A549 treated with Mapracorat at 1 μM for 4 hours (cell line): ENCODE data around the gene TGFBR3L. TPM values are rescaled to one million over a fixed set of nuclear protein-coding genes. Genes with fewer than 3 reads are reported as not detected.

ENCODE experiments used
- total RNA-seq: library from RNA; stranded (reverse); fragments of 200-300 nt; extraction: Qiagen RNA extraction; gene quantifications from 5 replicates; pipeline ENCODE4 v1.2.3, GENCODE V29; 2022

Gene TGFBR3L
- total RNA-seq, result 0.42 to 2.8 TPM (median 1.8 TPM) in 5 replicates

DNA sequence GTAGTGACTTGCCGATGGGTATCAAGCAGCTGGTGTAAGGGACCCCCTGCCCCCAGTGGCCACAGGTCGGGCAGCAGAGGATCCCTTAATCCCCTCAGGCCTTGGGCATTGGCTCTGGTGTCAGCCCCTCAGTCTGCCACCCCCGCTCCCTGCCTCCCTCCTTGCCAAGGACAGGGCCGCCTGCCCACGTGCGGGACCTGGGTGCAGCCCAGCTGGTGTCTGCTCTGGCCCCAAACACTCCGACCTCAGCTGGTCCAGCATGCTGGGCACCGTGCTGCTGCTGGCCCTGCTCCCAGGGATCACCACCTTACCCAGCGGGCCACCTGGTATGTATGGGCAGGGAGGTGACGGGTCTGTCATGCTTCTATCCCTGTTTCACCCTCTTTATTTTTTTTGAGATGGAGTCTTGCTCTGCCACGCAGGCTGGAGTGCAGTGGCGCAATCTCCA, at the start of gene TGFBR3L:
TSS of gene TGFBR3L (plus strand) at position 233 of the 448 bp plus-strand sequence.

DNA sequence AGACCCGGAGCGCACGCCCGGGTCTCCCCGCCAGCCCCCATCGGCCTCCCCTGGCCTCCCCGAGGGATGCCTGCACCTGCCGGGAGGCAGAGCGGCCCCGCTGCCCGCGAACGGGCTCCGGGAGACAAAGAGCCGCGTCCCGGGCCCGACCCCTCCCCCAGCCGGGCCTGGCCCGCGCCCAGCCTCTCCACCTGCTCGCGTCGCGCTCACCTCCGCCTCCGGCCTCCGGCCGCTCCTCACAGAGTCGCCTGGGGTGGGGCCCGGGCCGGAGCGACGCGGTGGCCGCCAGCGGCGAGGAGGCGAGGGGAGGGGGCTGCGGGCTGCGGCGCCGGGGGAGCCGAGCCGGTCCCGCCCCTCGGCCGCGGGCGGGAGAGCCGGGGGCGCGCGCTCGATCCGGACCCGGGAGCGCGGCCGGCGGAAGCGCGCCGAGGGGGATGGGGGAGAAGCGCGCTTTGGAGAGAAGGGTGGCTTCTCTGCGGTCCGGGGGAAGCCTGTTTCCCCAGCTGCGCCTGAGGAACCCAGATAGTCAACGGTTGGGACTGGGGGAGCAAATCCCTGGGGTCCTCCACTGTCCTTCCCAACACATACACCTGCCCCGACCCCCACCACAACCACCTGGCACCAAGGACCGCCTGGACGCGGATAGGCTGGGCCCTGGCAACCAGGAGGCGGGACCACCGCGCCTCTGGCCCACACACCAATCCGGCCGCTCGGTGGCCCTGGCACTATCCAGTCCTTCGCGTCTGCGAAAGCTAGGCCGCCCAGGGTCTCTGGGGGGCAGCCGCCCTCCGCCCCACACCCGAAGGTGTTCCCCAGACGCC, 40.3 kb upstream of the TGFBR3L start, which contains the start of gene PRR36:
TSS of gene PRR36 (minus strand) at position 315 of the 821 bp plus-strand sequence. CDS start 701 bp downstream, outside the sequence.

DNA sequence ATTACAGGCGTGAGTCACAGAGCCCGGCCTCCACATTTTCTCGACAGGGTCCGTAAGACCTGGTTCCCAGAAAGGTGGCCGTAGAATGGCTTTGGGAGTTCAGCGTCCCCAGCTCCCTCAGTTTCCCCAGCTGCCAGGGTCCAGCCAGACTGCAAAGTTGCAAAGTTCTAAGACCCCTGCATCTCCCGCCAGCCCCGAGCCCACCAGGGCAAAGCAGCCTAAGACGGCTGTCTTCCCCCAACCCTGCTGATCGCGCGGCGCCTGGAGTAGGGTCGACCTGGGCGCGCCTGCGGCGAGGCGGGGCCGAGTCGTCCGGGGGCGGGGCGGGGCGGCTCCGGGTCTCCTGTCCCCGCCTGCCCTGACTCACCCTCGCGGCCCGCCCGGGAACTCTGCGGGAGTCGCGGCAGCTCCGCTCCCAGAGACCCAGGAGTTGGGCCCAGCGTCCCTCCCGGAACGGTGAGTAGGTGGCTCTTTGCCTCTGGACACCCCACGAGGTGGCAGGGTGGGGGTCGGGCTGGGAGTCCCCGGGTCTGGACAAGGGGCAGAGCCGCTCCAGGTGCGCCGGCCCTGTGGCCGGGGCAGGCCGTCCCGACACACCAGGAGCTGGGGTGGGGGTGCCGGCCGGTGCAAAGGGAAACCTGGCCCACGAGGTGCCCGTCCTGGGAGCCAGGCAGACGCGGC, 26.3 kb upstream of the TGFBR3L start, which contains the start of gene LRRC8E:
TSS of gene LRRC8E (plus strand) at position 366 of the 681 bp plus-strand sequence. CDS start 7,094 bp downstream, outside the sequence.

DNA sequence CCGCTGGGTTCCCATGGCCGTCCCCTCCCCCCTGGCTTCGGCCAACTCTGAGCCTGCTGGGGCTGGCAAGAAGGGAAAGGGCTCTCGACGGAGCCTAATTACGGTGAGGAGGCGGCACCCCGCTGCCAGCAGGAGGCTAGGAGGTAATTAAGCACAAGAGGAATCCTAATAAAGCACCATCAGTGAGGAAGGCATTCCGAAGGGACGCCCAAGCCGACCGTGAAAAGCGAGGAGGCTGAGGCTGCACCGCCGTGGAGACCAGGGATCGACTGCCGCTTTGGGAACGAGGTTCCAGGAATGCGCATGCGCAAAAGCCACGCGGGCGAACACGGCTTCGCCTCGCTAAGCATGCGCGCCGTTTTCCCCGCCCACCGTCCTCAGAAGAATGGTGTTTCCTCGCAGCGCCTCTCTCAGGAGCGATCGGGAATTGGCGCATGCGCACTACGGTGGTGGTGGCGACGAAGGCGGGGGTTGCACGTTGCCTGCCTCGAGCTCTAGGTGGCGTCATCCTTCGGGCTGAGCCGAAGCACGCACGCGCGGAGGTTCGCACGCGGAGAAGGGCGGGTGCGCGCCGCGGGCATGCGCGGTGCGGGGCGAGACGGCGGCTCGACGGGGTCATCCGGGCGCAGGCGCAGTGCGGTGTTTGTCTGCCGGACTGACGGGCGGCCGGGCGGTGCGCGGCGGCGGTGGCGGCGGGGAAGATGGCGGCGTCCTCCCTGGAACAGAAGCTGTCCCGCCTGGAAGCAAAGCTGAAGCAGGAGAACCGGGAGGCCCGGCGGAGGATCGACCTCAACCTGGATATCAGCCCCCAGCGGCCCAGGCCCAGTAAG, 11.2 kb upstream of the TGFBR3L start, which contains the start of gene MAP2K7:
TSS of gene MAP2K7 (plus strand) at position 634 of the 830 bp plus-strand sequence. CDS start at position 702, 68 bp downstream.

DNA sequence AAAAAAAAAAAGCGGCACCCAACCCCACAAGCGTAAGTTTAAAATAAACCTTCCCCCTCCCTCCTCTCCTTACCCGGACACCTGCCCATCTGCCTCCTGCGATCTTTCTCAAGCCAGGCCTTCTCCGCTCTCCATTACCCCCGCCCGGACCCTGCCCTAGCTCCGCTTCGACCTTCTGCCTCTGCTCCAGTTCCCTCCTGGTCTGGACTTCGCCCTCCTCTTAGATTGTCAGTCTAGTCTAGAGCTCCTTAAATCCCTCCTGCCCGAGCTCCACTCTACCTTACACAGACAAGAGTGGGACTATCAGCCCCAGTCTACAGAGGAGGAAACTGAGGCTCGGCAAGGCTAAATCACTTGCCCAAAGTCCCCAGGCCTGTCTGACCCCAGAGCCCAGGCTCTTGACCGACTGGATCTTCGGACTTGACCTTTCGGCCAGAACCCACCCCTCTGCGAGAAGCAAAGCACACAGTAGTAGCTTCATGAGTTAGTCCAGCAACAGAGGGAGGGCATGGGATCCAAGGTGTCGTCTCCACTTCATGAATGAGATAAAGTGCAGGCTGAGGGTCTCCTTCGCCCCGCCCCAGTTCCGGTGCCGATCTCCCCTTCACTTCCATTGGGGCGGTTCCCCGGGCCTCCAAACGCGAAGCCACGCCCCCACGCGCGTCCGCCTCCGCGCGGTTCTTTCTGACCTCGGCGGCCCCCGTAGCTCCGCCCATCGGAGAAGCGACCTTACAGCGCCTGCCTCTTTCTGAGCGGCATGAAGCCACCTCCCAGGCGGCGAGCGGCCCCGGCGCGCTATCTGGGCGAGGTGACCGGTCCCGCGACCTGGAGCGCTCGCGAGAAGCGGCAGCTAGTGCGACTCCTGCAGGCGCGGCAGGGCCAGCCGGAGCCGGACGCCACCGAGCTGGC, 5.2 kb downstream of the TGFBR3L start, which contains the start of gene SNAPC2:
TSS of gene SNAPC2 (plus strand) at position 729 of the 909 bp plus-strand sequence. CDS start at position 758, 29 bp downstream.

DNA sequence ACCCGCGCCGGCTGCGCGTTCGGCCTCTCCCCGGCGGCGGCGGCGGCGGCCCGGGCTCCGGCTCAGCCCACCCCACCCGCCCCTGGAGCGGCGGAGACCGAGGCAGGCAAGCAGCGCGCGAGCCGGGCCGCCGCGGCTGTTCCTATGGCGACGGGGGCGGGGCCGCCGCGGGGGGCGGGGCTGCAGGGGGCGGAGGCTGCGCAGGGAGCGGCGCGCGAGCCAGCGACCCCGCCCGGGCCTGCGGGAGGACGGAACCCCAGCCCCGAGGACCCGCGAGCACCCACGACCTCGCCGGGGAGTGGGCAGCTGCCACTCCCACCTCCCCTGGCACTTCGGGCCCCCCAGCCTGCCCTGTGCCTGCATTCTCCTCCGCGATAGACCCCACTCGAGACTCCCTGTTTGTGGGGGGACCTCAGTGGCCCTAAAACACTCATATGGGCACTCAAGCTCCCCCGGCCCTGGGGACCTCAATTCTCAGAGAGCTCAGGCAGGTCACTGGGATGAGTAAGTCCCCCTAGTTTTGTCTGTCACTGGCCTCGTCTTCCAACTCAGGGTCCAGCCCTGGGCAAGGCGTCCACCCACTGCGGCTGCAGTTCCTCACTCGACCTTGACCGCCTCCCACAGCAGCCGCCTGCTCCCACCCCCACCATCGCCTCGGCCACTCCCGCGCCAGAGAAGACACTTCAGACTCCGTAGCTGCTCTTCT, 11.5 kb downstream of the TGFBR3L start, which contains the start of gene CTXN1:
TSS of gene CTXN1 (minus strand) at position 115 of the 706 bp plus-strand sequence. CDS start 597 bp downstream, outside the sequence.

DNA sequence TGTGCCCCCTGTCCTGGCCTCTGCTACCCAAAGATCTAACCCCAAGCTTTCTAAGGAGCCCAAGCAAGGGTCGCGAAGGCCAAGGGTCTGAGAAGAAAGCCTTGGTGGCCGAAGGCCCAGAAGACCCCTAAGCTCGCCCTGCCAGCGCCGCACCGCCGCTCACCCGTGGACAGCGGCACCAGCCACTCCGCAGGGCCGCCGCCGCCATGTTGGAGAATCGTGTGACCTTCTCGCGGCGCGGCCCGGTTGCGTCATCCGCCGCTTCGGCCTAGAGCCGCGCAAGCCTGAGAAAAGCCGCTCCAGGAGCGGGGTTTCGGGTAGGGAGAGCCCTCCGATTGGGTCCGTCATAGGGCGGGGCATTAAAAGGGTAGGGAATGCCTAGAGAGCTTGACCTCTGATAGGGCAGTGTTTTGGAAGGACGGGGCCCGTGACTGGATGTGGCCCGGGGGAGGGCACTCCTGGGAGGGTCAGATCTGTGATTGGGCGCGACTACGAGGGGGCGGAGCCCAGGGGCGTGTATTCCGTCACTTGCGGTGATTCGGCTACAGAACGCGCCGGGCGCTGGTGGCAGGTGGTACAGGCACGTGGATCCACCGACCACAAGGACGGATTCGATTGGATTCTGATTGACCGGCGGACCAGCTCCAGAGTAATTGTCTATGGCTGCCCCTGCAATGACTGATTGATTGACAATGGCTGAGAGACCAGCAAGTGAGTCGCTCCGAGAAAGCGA, 29.0 kb downstream of the TGFBR3L start, which contains the start of gene TIMM44:
TSS of gene TIMM44 (minus strand) at position 223 of the 733 bp plus-strand sequence. CDS start at position 208, 15 bp downstream.

Other genes starting within 250 kb of the TGFBR3L start
- not detected in 5 replicates for gene RETN, start 245.8 kb upstream of the TGFBR3L start, total RNA-seq
- not detected in 5 replicates for gene MCEMP1, start 237.7 kb upstream of the TGFBR3L start, total RNA-seq
- gene TRAPPC5, start 234.0 kb upstream of the TGFBR3L start, total RNA-seq, result 45.4 to 107 TPM (median 106 TPM) in 5 replicates
- gene FCER2, start 212.7 kb upstream of the TGFBR3L start, total RNA-seq, result not detected in 5 replicates
- gene CLEC4G, start 182.7 kb upstream of the TGFBR3L start, total RNA-seq, result not detected in 5 replicates
- not detected in 5 replicates for gene CD209, start 167.3 kb upstream of the TGFBR3L start, total RNA-seq
- not detected in 5 replicates for gene CLEC4M, start 151.6 kb upstream of the TGFBR3L start, total RNA-seq
- gene EVI5L, start 84.6 kb upstream of the TGFBR3L start, total RNA-seq, result 1.1 to 1.9 TPM (median 1.8 TPM) in 5 replicates
- 0.19 to 0.46 TPM (median 0.39 TPM) in 5 replicates for gene PRR36, start 40.4 kb upstream of the TGFBR3L start, total RNA-seq
- gene LRRC8E, start 26.3 kb upstream of the TGFBR3L start, total RNA-seq, result 5.4 to 6.4 TPM (median 6.0 TPM) in 5 replicates
- 10.6 to 15.8 TPM (median 15.4 TPM) in 5 replicates for gene MAP2K7, start 11.0 kb upstream of the TGFBR3L start, total RNA-seq
- gene SNAPC2, start 5.5 kb downstream of the TGFBR3L start, total RNA-seq, result 19.2 to 30.9 TPM (median 28.9 TPM) in 5 replicates
- gene CTXN1, start 11.3 kb downstream of the TGFBR3L start, total RNA-seq, result 8.9 to 22.8 TPM (median 20.7 TPM) in 5 replicates
- gene TIMM44, start 28.8 kb downstream of the TGFBR3L start, total RNA-seq, result 24.8 to 32.6 TPM (median 26.7 TPM) in 5 replicates
- 60.5 to 67.8 TPM (median 65.2 TPM) in 5 replicates for gene ELAVL1, start 90.8 kb downstream of the TGFBR3L start, total RNA-seq
- gene CCL25, start 137.9 kb downstream of the TGFBR3L start, total RNA-seq, result not detected in 5 replicates
- not detected in 5 replicates for gene FBN3, start 234.8 kb downstream of the TGFBR3L start, total RNA-seq